Ishikawa (cell line): ENCODE measurements around the gene PIK3AP1.

Experiments
- CEBPB ChIP-seq: IDR thresholded peaks from 2 replicates; pipeline ENCODE4 v1.6.1; 2012
- CREB1 ChIP-seq: IDR thresholded peaks from 2 replicates; pipeline ENCODE4 v1.6.1; 2012; ENCODE audit warnings: low read depth
- EGR1 ChIP-seq: IDR thresholded peaks from 2 replicates; pipeline ENCODE4 v1.6.1; 2012
- EP300 ChIP-seq: IDR thresholded peaks from 2 replicates; pipeline ENCODE4 v1.6.1; 2012; ENCODE audit warnings: borderline replicate concordance
- FOXM1 ChIP-seq: IDR thresholded peaks from 2 replicates; pipeline ENCODE4 v1.6.1; 2012; ENCODE audit warnings: low read depth, borderline replicate concordance
- NFIC ChIP-seq: IDR thresholded peaks from 2 replicates; pipeline ENCODE4 v1.6.1; 2012
- RAD21 ChIP-seq: IDR thresholded peaks from 2 replicates; pipeline ENCODE4 v1.6.1; 2012; ENCODE audit warnings: low read depth
- TAF1 ChIP-seq: IDR thresholded peaks from 2 replicates; pipeline ENCODE4 v1.6.1; 2012; ENCODE audit warnings: low read depth, mild to moderate bottlenecking
- TCF12 ChIP-seq: IDR thresholded peaks from 2 replicates; pipeline ENCODE4 v1.6.1; 2012; ENCODE audit warnings: low read depth
- TEAD4 ChIP-seq: IDR thresholded peaks from 2 replicates; pipeline ENCODE4 v1.6.1; 2012
- YY1 ChIP-seq: IDR thresholded peaks from 2 replicates; pipeline ENCODE4 v1.6.1; 2012; ENCODE audit warnings: low read depth
- ZBTB7A ChIP-seq: IDR thresholded peaks from 2 replicates; pipeline ENCODE4 v1.6.1; 2012; ENCODE audit warnings: low read depth
- TF ChIP-seq, protein P1 (sequence below): IDR thresholded peaks from 2 replicates; pipeline ENCODE4 v1.6.1; 2012
- TF ChIP-seq, protein P2 (sequence below): IDR thresholded peaks from 2 replicates; pipeline ENCODE4 v1.6.1; 2012
- TF ChIP-seq, protein P3 (sequence below): IDR thresholded peaks from 2 replicates; pipeline ENCODE4 v1.6.1; 2012; ENCODE audit warnings: low read depth, mild to moderate bottlenecking

PIK3AP1 gene

DNA sequence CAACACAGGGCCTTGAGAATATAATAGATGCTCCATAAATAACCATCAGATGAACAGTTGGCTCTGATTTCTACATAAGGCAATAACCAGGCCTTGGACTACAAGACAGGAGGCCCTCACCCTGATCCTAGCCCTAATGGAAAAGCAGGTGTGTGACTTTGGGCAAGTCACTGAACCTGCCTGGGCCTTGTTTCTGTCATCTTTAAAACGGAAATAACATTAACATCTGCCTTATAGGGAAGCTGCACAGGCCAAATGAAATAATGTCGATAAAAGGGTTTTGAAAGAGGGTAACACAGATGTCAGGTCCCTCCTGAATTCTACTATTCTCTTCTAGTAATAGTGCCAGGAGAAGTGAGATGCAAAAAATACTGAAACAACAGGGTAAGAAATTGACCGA, 20.7 kb downstream of the PIK3AP1 start:
- TF ChIP-seq CREB1, result no peak
- TF ChIP-seq, protein P1, sequence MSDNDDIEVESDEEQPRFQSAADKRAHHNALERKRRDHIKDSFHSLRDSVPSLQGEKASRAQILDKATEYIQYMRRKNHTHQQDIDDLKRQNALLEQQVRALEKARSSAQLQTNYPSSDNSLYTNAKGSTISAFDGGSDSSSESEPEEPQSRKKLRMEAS, result no peak
- TF ChIP-seq, protein P2, sequence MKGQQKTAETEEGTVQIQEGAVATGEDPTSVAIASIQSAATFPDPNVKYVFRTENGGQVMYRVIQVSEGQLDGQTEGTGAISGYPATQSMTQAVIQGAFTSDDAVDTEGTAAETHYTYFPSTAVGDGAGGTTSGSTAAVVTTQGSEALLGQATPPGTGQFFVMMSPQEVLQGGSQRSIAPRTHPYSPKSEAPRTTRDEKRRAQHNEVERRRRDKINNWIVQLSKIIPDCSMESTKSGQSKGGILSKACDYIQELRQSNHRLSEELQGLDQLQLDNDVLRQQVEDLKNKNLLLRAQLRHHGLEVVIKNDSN, result no peak
- TF ChIP-seq TAF1, result no peak
- no peak for TF ChIP-seq ZBTB7A
- TF ChIP-seq RAD21, result no peak
- TF ChIP-seq NFIC, result no peak
- TF ChIP-seq, protein P3, sequence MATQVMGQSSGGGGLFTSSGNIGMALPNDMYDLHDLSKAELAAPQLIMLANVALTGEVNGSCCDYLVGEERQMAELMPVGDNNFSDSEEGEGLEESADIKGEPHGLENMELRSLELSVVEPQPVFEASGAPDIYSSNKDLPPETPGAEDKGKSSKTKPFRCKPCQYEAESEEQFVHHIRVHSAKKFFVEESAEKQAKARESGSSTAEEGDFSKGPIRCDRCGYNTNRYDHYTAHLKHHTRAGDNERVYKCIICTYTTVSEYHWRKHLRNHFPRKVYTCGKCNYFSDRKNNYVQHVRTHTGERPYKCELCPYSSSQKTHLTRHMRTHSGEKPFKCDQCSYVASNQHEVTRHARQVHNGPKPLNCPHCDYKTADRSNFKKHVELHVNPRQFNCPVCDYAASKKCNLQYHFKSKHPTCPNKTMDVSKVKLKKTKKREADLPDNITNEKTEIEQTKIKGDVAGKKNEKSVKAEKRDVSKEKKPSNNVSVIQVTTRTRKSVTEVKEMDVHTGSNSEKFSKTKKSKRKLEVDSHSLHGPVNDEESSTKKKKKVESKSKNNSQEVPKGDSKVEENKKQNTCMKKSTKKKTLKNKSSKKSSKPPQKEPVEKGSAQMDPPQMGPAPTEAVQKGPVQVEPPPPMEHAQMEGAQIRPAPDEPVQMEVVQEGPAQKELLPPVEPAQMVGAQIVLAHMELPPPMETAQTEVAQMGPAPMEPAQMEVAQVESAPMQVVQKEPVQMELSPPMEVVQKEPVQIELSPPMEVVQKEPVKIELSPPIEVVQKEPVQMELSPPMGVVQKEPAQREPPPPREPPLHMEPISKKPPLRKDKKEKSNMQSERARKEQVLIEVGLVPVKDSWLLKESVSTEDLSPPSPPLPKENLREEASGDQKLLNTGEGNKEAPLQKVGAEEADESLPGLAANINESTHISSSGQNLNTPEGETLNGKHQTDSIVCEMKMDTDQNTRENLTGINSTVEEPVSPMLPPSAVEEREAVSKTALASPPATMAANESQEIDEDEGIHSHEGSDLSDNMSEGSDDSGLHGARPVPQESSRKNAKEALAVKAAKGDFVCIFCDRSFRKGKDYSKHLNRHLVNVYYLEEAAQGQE, result no peak
- TF ChIP-seq TEAD4, result no peak
- no peak for TF ChIP-seq EGR1
- TF ChIP-seq TCF12, result no peak

DNA sequence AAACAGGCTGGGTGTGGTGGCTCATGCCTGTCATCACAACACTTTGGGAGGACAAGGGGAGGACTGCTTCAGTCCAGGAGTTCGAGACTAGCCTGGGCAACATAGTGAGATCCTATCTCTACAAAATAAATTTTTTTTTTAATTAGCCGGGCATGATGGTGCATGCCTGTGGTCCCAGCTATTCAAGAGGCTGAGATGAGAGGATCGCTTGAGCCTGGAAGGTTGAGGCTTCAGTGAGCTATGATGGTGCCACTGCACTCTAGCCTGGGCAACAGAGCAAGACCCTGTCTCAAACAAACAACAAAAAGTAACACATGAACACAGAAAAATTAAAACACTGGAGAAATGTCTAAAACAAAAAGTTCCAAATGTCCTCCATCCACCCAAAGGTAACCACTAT, 22.9 kb downstream of the PIK3AP1 start:
- TF ChIP-seq TEAD4 (no peak), NFIC (no peak), EP300 (no peak), YY1 (no peak), CREB1 (no peak), ZBTB7A (no peak), EGR1 (no peak), TAF1 (no peak), TCF12 (no peak), CEBPB (no peak), FOXM1 (no peak), RAD21 (no peak)
- TF ChIP-seq, protein P3, result no peak
- TF ChIP-seq, protein P2, result no peak
- TF ChIP-seq, protein P1, result no peak

DNA sequence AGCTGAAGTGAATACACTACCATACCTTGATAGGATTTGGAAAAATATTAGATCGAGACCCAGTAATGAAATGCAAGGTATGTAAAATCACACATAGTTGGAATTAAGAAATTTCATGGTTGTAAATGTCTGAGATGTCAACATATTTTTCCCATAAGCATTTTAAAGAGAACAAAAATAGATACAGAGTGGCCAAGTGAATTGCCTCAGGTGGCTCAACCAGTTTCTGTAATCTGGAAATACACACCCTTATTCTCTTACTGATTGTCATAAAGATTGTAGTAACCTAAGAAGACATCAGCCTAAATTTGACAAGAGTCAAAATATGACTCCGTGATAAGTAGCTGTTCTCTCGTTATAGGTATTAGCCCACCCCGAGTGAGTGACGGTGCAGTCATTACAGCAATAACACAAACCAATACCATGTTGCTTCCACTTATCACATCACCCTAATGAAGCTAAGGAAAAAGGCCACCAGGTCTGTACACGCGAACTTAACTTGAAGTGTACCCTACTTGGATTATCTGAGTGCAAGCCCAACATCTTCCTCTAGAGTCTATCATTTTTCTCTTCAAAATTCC, 23.4 kb downstream of the PIK3AP1 start:
- TF ChIP-seq TEAD4 (no peak), RAD21 (no peak)

DNA sequence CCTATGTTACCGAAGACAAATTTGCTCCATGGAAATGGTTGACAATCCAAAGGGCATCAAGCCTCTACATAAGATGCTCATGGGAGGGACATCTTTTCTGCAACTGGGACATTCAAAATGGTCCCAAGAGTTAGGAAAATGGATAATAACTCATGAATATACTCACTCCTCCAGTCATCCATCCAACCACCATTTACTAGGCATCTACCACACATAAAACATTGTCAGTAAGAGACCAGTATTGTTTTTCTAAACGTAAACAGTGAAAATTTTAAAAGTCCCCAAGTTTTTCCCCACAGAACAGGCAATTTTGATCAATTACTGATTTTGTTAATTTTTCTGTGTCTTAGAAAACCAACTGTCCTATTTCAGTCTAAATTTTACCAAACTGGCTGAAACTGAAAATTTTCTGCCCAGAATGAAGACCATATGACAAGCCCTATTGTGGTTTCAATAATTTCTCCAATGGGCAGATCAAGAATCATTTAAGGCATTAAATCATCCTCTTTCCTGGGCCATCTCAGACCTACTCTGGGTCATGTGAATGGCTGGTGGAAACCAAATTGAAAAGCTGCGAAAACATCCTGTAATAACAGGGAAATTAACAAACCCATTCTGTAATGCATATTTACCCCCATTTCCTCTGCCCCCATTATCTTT, 24.2 kb downstream of the PIK3AP1 start:
- TF ChIP-seq TCF12, result no peak
- TF ChIP-seq, protein P2, result no peak

DNA sequence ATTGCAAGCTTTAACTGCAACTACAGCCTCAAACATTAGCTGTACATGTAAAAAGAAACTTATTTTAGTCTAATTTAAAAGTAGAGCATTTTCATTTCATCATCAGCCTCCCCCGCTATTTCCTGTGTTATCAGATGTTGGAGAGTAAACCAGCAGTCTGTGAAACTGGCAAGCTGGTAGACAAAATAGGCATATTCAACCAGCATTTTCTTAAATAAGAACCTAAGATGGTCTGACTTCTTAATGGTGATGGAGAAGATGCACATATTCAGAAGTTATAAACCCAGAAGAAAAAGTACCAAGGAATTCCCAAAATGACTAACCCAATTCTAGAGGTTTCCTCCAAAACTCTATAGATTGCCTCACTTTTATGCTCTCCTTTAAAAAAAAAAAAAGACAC, 24.9 kb downstream of the PIK3AP1 start:
- no peak for TF ChIP-seq ZBTB7A
- TF ChIP-seq CEBPB, result no peak
- TF ChIP-seq, protein P1, result no peak
- no peak for TF ChIP-seq TCF12
- no peak for TF ChIP-seq CREB1
- no peak for TF ChIP-seq EP300
- TF ChIP-seq FOXM1, result no peak
- TF ChIP-seq YY1, result no peak
- no peak for TF ChIP-seq EGR1
- no peak for TF ChIP-seq TAF1
- TF ChIP-seq, protein P3, result no peak
- TF ChIP-seq RAD21, result no peak
- no peak for TF ChIP-seq NFIC
- TF ChIP-seq, protein P2, result no peak
- no peak for TF ChIP-seq TEAD4
